ENCODE data around the gene TMEM238.
"Not testable (repeated sequence)": the region's sequence is repeated elsewhere in the genome, so short reads cannot be mapped to it uniquely, and the experiment has no call there.

Gene TMEM238

GRCh38 chr19:55423225-55424005 lies 39.3 kb upstream of the TMEM238 start:
- no peak overlapping the region for H3K27ac ChIP-seq
- TF ChIP-seq CTCF (conservative IDR thresholded peaks at IDR 0.05): no peak

GRCh38 chr19:55421281-55421680 lies 37.2 kb upstream of the TMEM238 start:
- H3K27ac ChIP-seq: not testable (repeated sequence)

- H3K27ac ChIP-seq: no peak overlapping the region
- no peak for TF ChIP-seq CTCF (conservative IDR thresholded peaks at IDR 0.05)
Measured at GRCh38 chr19:55419624-55420236, 35.6 kb upstream of the TMEM238 start.

- TF ChIP-seq CTCF (conservative IDR thresholded peaks at IDR 0.05): no peak
- H3K27ac ChIP-seq: no peak overlapping the region
Measured at GRCh38 chr19:55419103-55419502, 35.0 kb upstream of the TMEM238 start.

- peak; percentile 89 for TF ChIP-seq CTCF (conservative IDR thresholded peaks at IDR 0.05)
- no peak overlapping the region for H3K27ac ChIP-seq
Measured at GRCh38 chr19:55418185-55418584, 34.1 kb upstream of the TMEM238 start.

- TF ChIP-seq CTCF (conservative IDR thresholded peaks at IDR 0.05): no peak
- no peak overlapping the region for H3K27ac ChIP-seq
Measured at GRCh38 chr19:55410168-55410567, 26.1 kb upstream of the TMEM238 start.

- H3K27ac ChIP-seq: not testable (repeated sequence)
Measured at GRCh38 chr19:55409179-55409578, 25.1 kb upstream of the TMEM238 start.

GRCh38 chr19:55408533-55408872 lies 24.4 kb upstream of the TMEM238 start:
- peak overlapping the region; percentile 96 for H3K27ac ChIP-seq
- no peak for TF ChIP-seq CTCF (conservative IDR thresholded peaks at IDR 0.05)
